HG02571 (cell line): ENCODE results near the gene EXO1.
"Not testable (repeated sequence)": the region's sequence is repeated elsewhere in the genome, so short reads cannot be mapped to it uniquely, and the experiment has no call there.

ENCODE experiments used
- ATAC-seq: cut with Tn5 transposase; IDR thresholded peaks from one replicate; pipeline ENCODE4 v1.9.1; 2021; ENCODE audit warnings: mild to moderate bottlenecking, moderate library complexity; ENCODE audit not compliant: unreplicated experiment

Gene EXO1

GRCh38 chr1:241834733-241835377 is 13.1 kb upstream of the EXO1 start:
- no peak for ATAC-seq

GRCh38 chr1:241836941-241837340 is 11.1 kb upstream of the EXO1 start:
- ATAC-seq, result no peak

GRCh38 chr1:241837416-241837815 is 10.6 kb upstream of the EXO1 start:
- no peak for ATAC-seq

GRCh38 chr1:241837901-241838300 is 10.1 kb upstream of the EXO1 start:
- ATAC-seq, result no peak

GRCh38 chr1:241838897-241839296 is 9.1 kb upstream of the EXO1 start:
- ATAC-seq, result no peak

GRCh38 chr1:241839369-241839979 is 8.5 kb upstream of the EXO1 start:
- peak; percentile 60 for ATAC-seq

GRCh38 chr1:241840164-241840563 is 7.8 kb upstream of the EXO1 start:
- no peak for ATAC-seq

- ATAC-seq, result no peak
These were observed 6.3 kb upstream of the EXO1 start for GRCh38 chr1:241841691-241842090.

GRCh38 chr1:241842565-241842964 is 5.4 kb upstream of the EXO1 start:
- no peak for ATAC-seq

- ATAC-seq, result no peak
These were observed 3.4 kb upstream of the EXO1 start for GRCh38 chr1:241844593-241844992.

- no peak for ATAC-seq
These were observed 1.6 kb upstream of the EXO1 start for GRCh38 chr1:241846375-241846774.

- ATAC-seq, result no peak
These were observed 1.0 kb upstream of the EXO1 start for GRCh38 chr1:241846862-241847539.

GRCh38 chr1:241847540-241847795 is 536 bp upstream of the EXO1 start:
- no peak for ATAC-seq

- ATAC-seq, result no peak
These were observed 811 bp downstream of the EXO1 start for GRCh38 chr1:241848686-241849344.

GRCh38 chr1:241849345-241849695 is 1.3 kb downstream of the EXO1 start:
- no peak for ATAC-seq

- not testable (repeated sequence) for ATAC-seq
These were observed 7.6 kb downstream of the EXO1 start for GRCh38 chr1:241855545-241856140.

GRCh38 chr1:241857131-241857530 is 9.1 kb downstream of the EXO1 start:
- no peak for ATAC-seq

- no peak for ATAC-seq
These were observed 12.9 kb downstream of the EXO1 start for GRCh38 chr1:241860922-241861321.

- ATAC-seq, result no peak
These were observed 21.0 kb downstream of the EXO1 start for GRCh38 chr1:241869022-241869421.

GRCh38 chr1:241870336-241870735 is 22.3 kb downstream of the EXO1 start:
- no peak for ATAC-seq

- ATAC-seq, result no peak
These were observed 22.9 kb downstream of the EXO1 start for GRCh38 chr1:241870746-241871430.
